ENCODE data around the gene IQGAP3. TPM values are rescaled to one million over a fixed set of nuclear protein-coding genes. Genes with fewer than 3 reads are reported as not detected.

The IQGAP3 gene
- total and polyA plus RNA-seq, 12 donors = 0.07 to 3.8 (median 0.23) TPM

DNA sequence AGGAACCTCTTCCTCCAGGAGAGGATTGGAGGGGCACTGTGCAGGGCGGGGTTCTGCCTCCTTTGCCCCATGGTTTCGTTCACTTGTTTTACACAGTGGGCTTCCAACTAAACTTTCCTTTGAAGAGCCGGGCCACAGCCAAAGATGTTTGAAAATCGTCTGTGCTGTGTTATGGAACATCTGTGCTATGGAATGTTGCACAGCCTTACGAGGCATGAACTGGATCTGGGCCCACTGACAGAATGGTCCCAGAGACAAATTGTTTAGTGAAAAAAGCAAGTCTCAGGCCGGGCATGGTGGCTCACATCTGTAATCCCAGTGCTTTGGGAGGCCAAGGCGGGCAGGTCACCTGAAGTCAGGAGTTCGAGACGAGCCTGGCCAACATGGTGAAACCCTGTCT, 59.2 kb downstream of the IQGAP3 start:
- 79 to 84% methylated on average over 9 of the region's 9 CpGs for WGBS, 2 donors
- no peak for DNase-seq
- Histone ChIP-seq H3K36me3 (no peaks in the 10 kb centered on the region), H3K27me3 (no peaks in the 10 kb centered on the region), H3K27ac (no peak overlapping the region), H3K4me3 (no peak overlapping the region), H3K9me3 (no peaks in the 10 kb centered on the region), H3K4me1 (peaks cover 9 to 38% (median 27%) of the 10 kb centered on the region in 9 donors)
- ATAC-seq = no peak
- intact Hi-C loops (cut with DNase I) = loop anchor here in 2 of 10 donors (5.0 kb wide), 1 partner anchor 69 kb away; no protein-coding TSS in a partner anchor
- TF ChIP-seq, protein P1, sequence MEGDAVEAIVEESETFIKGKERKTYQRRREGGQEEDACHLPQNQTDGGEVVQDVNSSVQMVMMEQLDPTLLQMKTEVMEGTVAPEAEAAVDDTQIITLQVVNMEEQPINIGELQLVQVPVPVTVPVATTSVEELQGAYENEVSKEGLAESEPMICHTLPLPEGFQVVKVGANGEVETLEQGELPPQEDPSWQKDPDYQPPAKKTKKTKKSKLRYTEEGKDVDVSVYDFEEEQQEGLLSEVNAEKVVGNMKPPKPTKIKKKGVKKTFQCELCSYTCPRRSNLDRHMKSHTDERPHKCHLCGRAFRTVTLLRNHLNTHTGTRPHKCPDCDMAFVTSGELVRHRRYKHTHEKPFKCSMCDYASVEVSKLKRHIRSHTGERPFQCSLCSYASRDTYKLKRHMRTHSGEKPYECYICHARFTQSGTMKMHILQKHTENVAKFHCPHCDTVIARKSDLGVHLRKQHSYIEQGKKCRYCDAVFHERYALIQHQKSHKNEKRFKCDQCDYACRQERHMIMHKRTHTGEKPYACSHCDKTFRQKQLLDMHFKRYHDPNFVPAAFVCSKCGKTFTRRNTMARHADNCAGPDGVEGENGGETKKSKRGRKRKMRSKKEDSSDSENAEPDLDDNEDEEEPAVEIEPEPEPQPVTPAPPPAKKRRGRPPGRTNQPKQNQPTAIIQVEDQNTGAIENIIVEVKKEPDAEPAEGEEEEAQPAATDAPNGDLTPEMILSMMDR (IDR thresholded peaks at IDR 0.05) = no peak

- H3K4me1 ChIP-seq = peaks cover 9 to 49% (median 32%) of the 10 kb centered on the region in 9 donors
- ATAC-seq = no peak
- TF ChIP-seq, protein P1 (IDR thresholded peaks at IDR 0.05) = no peak
Observed at GRCh38 chr1:156511644-156512043, 60.7 kb downstream of the IQGAP3 start.

DNA sequence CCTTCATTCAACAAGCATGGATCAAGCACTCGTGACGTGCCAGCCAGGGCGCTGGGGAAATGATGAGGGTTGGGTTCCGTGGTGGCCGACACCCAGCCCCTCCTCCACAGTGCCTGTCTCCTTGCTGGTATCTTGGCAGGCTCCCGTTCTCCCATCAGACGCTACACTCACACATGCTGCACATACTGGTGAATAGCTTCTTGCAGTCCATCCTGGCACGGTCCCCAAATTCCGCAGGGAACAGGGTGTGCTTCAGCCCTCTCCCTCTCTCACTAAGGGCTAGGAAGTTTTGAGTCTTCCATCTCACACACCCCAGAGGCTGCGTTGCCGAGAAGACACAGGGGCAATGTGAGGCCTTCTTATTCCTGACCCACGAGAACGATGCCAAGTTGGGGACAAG, 61.7 kb downstream of the IQGAP3 start:
- Histone ChIP-seq H3K27me3 (no peaks in the 10 kb centered on the region), H3K27ac (peak overlapping the region; percentile 78 to 100 (median 100)), H3K4me3 (no peak overlapping the region), H3K9me3 (no peaks in the 10 kb centered on the region), H3K4me1 (peaks cover 9 to 59% (median 41%) of the 10 kb centered on the region in 9 donors), H3K36me3 (no peaks in the 10 kb centered on the region)
- intact Hi-C loops (cut with DNase I) = loop anchor here in 2 of 10 donors (5.0 kb wide), 1 partner anchor 72 kb away; no protein-coding TSS in a partner anchor
- TF ChIP-seq, protein P1 (IDR thresholded peaks at IDR 0.05) = no peak
- WGBS, 2 donors = 27 to 37% methylated on average over 13 of the region's 13 CpGs
- ATAC-seq (peak; percentile 29 to 77 (median 64)), DNase-seq (peak; percentile 80 to 82)

More at GRCh38 chr1:156511644-156512043, 60.7 kb downstream of the IQGAP3 start:
- no peaks in the 10 kb centered on the region for H3K27me3 ChIP-seq
- DNase-seq = no peak
- intact Hi-C loops (cut with DNase I) = loop anchor here in 2 of 10 donors (5.0 kb wide), 1 partner anchor 71 kb away; no protein-coding TSS in a partner anchor
- peak overlapping the region in 5 of 10 donors; percentile 78 to 100 (median 100) for H3K27ac ChIP-seq
- H3K4me3 ChIP-seq = no peak overlapping the region
- H3K36me3 ChIP-seq = no peaks in the 10 kb centered on the region
- 84 to 87% methylated on average over 7 of the region's 7 CpGs for WGBS, 2 donors
- no peaks in the 10 kb centered on the region for H3K9me3 ChIP-seq

DNA sequence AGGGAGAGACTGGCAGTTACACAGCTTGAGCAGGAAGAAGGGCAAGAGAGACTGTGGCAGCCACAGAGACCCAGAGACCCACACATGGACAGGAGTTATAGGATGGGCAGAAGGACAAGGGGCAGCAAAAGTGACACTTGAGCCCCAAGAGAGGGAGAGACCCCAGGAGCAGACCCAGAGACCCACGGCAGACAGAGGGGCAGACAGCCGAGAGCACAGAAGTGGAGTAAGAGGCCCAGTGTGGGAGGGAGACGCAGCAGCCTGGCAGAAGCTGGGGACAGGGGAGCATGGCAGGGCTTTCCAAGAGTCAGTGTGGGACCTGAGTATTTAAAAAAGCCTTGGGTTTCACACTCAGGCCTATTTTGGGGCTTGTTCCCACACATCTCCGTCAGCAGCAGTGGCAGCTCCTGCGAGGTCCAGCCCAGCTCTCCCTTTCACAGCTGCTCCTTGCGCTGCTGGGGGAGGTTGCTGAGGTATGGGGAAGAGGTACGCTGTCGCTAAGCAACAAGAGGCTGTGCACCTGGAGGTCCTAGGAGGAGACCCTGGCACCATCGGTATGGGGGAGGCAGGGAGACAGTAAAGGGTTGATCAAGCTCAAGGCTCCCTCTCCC, 62.8 kb downstream of the IQGAP3 start:
- no peaks in the 10 kb centered on the region for H3K36me3 ChIP-seq
- intact Hi-C loops (cut with DNase I) = loop anchor here in 3 of 10 donors (5.0 to 10.0 kb wide), 3 partner anchors 73 to 235 kb away; partner anchors contain the start of genes MRPL24 (in 1 of the 3) and NAXE (in 1 of the 3)

More for the DNA sequence above, 62.8 kb downstream of the IQGAP3 start:
- Histone ChIP-seq H3K4me1 (peaks cover 13 to 68% (median 46%) of the 10 kb centered on the region in 9 donors), H3K27ac (peak overlapping the region; percentile 78 to 100 (median 100)), H3K4me3 (no peak overlapping the region), H3K27me3 (no peaks in the 10 kb centered on the region), H3K9me3 (no peaks in the 10 kb centered on the region)
- WGBS, 2 donors = 73 to 76% methylated on average over 9 of the region's 9 CpGs
- DNase-seq = no peak
- no peak for ATAC-seq
- TF ChIP-seq, protein P1 (IDR thresholded peaks at IDR 0.05) = no peak
